SK-N-SH (cell line): ENCODE measurements around the gene SYT1. TPM values are rescaled to one million over a fixed set of nuclear protein-coding genes. Genes with fewer than 3 reads are reported as not detected.

Experiments used
- CTCF ChIA-PET: fragments of 300-600, 350-600 bp; formaldehyde crosslinking; extraction: SDS; loops from one replicate; lab custom pipeline; 2021; lab: Yijun Ruan, JAX
- POLR2A ChIA-PET: fragments of 350-600 bp; sonication (Branson Sonifier 250); formaldehyde crosslinking; extraction: SDS; loops from one replicate; lab custom pipeline; 2020; ENCODE audit warnings: antibody characterized with exemption, inconsistent platforms; lab: Yijun Ruan, JAX
- DNase-seq: peaks from one replicate; pipeline ENCODE4 v3.0.0; 2012
- H2AFZ ChIP-seq: fragments of 200-600 bp; sonication (generic); 2 replicates; pipeline ENCODE4 v1.8.1; 2016; ENCODE audit warnings: antibody characterized with exemption, mild to moderate bottlenecking, low read depth
- H3F3A ChIP-seq: fragments of 200-600 bp; sonication (generic); replicated peaks from 2 replicates; pipeline ENCODE3; 2016; ENCODE audit warnings: antibody characterized with exemption, mild to moderate bottlenecking; ENCODE audit not compliant: insufficient read depth
- H3K27ac ChIP-seq, 2 experiments: fragments of 200-500 bp in 1 of 2; fragments of 200-600 bp in 1 of 2; sonication (Bioruptor generic) in 1 of 2; sonication (generic), shearing (Covaris generic) in 1 of 2; 2 replicates each; pipeline versions ENCODE4 v1.5.1 to v1.6.1; 2014 to 2016; ENCODE audit warnings: low read depth in 2 of 2, inconsistent platforms in 1 of 2, low read length in 1 of 2, mild to moderate bottlenecking in 1 of 2, mixed read lengths in 1 of 2
- H3K27me3 ChIP-seq: fragments of 200-600 bp; sonication (generic), shearing (Covaris generic); 2 replicates; pipeline ENCODE4 v1.6.1; 2016; ENCODE audit warnings: mixed run types; ENCODE audit not compliant: insufficient read depth
- H3K36me3 ChIP-seq, 2 experiments: fragments of 200-500 bp in 1 of 2; fragments of 200-600 bp in 1 of 2; sonication (Bioruptor generic) in 1 of 2; sonication (generic) in 1 of 2; replicated peaks in 1 of 2; 2 replicates each; pipeline versions ENCODE3 to v1.5.1; 2014 to 2016; ENCODE audit warnings: low read length in 1 of 2, mild to moderate bottlenecking in 1 of 2; ENCODE audit not compliant: insufficient read depth in 2 of 2, control insufficient read depth in 1 of 2
- H3K4me1 ChIP-seq, 2 experiments: fragments of 200-500 bp in 1 of 2; fragments of 200-600 bp in 1 of 2; sonication (Bioruptor generic) in 1 of 2; sonication (generic), shearing (Covaris generic) in 1 of 2; 2 replicates each; pipeline versions ENCODE4 v1.5.1 to v1.6.1; 2014 to 2016; ENCODE audit warnings: low read depth in 1 of 2, low read length in 1 of 2, mixed run types in 1 of 2; ENCODE audit not compliant: insufficient read depth in 2 of 2, control insufficient read depth in 1 of 2
- H3K4me2 ChIP-seq: fragments of 200-600 bp; sonication (generic), shearing (Covaris generic); 2 replicates; pipeline ENCODE4 v1.6.1; 2017; ENCODE audit warnings: mixed run types
- H3K4me3 ChIP-seq, 2 experiments: fragments of 200-500 bp in 1 of 2; fragments of 200-600 bp in 1 of 2; sonication (Bioruptor generic) in 1 of 2; sonication (generic), shearing (Covaris generic) in 1 of 2; 2 replicates each; pipeline versions ENCODE4 v1.5.1 to v1.8.1; 2014 to 2016; ENCODE audit warnings: low read depth in 2 of 2, inconsistent platforms in 1 of 2, low read length in 1 of 2, mild to moderate bottlenecking in 1 of 2, mixed read lengths in 1 of 2, moderate library complexity in 1 of 2
- H3K79me2 ChIP-seq: fragments of 200-600 bp; sonication (generic); 2 replicates; pipeline ENCODE4 v1.8.1; 2017; ENCODE audit warnings: mild to moderate bottlenecking; ENCODE audit not compliant: insufficient read depth
- H3K9ac ChIP-seq: fragments of 200-600 bp; sonication (generic); 2 replicates; pipeline ENCODE4 v1.6.1; 2017; ENCODE audit warnings: mixed run types
- H3K9me2 ChIP-seq: fragments of 200-600 bp; sonication (generic); 2 replicates; pipeline ENCODE4 v1.6.1; 2017; ENCODE audit warnings: mixed run types
- H3K9me3 ChIP-seq: fragments of 200-600 bp; sonication (generic); 2 replicates; pipeline ENCODE4 v1.6.1; 2017; ENCODE audit warnings: mixed run types, mild to moderate bottlenecking, moderate library complexity
- H4K20me1 ChIP-seq: fragments of 200-600 bp; sonication (generic); 2 replicates; pipeline ENCODE4 v1.6.1; 2017; ENCODE audit warnings: mild to moderate bottlenecking, mixed run types; ENCODE audit not compliant: insufficient read depth
- ELF1 ChIP-seq: IDR thresholded peaks from 2 replicates; pipeline ENCODE4 v1.4.0; 2012
- EP300 ChIP-seq, 2 experiments: IDR thresholded peaks; 2 replicates each; pipeline versions ENCODE4 v1.4.0 to v1.6.1; 2012; ENCODE audit warnings: borderline replicate concordance in 1 of 2, low read depth in 1 of 2, low read length in 1 of 2
- FOSL2 ChIP-seq: IDR thresholded peaks from 2 replicates; pipeline ENCODE4 v1.4.0; 2012; ENCODE audit warnings: low read depth, mild to moderate bottlenecking, moderate library complexity, borderline replicate concordance
- FOXJ3 ChIP-seq: sonication (generic); formaldehyde crosslinking; IDR thresholded peaks from 2 replicates; pipeline ENCODE4 v1.5.1; 2020; ENCODE audit warnings: mild to moderate bottlenecking, missing genetic modification reagents
- FOXM1 ChIP-seq: IDR thresholded peaks from 2 replicates; pipeline ENCODE4 v1.4.0; 2012; ENCODE audit warnings: low read depth, mild to moderate bottlenecking
- GABPA ChIP-seq: IDR thresholded peaks from 2 replicates; pipeline ENCODE4 v1.4.0; 2012; ENCODE audit warnings: low read depth, mild to moderate bottlenecking
- GATA2 ChIP-seq: sonication (generic); formaldehyde crosslinking; IDR thresholded peaks from 2 replicates; pipeline ENCODE4 v1.5.0; 2020; ENCODE audit warnings: mild to moderate bottlenecking, missing genetic modification reagents
- JUND ChIP-seq: IDR thresholded peaks from 2 replicates; pipeline ENCODE4 v1.4.0; 2012
- MEF2A ChIP-seq: IDR thresholded peaks from 2 replicates; pipeline ENCODE4 v1.4.0; 2012; ENCODE audit warnings: low read depth, borderline replicate concordance
- NFIC ChIP-seq: IDR thresholded peaks from 2 replicates; pipeline ENCODE4 v1.4.0; 2012; ENCODE audit warnings: borderline replicate concordance
- RAD21 ChIP-seq: IDR thresholded peaks from 2 replicates; pipeline ENCODE4 v1.6.1; 2012; ENCODE audit warnings: mild to moderate bottlenecking, low read length
- RFX5 ChIP-seq: IDR thresholded peaks from 2 replicates; pipeline ENCODE4 v1.6.1; 2012; ENCODE audit warnings: mild to moderate bottlenecking, improper control_type of control experiment, low read length
- RXRA ChIP-seq: IDR thresholded peaks from 2 replicates; pipeline ENCODE4 v1.4.0; 2012; ENCODE audit warnings: low read depth, mild to moderate bottlenecking, borderline replicate concordance
- SIN3A ChIP-seq: IDR thresholded peaks from 2 replicates; pipeline ENCODE4 v1.6.1; 2012; ENCODE audit warnings: low read depth, mild to moderate bottlenecking, low read length, moderate library complexity, borderline replicate concordance
- ZBTB33 ChIP-seq: IDR thresholded peaks from 2 replicates; pipeline ENCODE4 v1.4.0; 2012; ENCODE audit warnings: low read depth, borderline replicate concordance
- WGBS: methylation state at CpG from one replicate; pipeline ENCODE4 v1.1.6; 2017; ENCODE audit warnings: low lambda C conversion rate; 5-methylcytosine and 5-hydroxymethylcytosine counted together
- polyA plus RNA-seq, 3 experiments: library from polyadenylated mRNA; depleted of rRNA; stranded (reverse); fragments of >200 nt; gene quantifications; 2 replicates each; pipeline ENCODE4 v1.2.3, GENCODE V29; 2012
- TF ChIP-seq, protein P1 (sequence below): IDR thresholded peaks from 2 replicates; pipeline ENCODE4 v1.4.0; 2012; ENCODE audit warnings: low read depth
- TF ChIP-seq, protein P2 (sequence below): IDR thresholded peaks from 2 replicates; pipeline ENCODE4 v1.6.1; 2012; ENCODE audit warnings: mild to moderate bottlenecking, low read depth, low read length, moderate library complexity
- TF ChIP-seq, protein P3 (sequence below): fragments of 150-350 bp; IDR thresholded peaks from 2 replicates; pipeline ENCODE4 v1.6.1; 2016; ENCODE audit warnings: mild to moderate bottlenecking, low read depth, low read length
- TF ChIP-seq, protein P4 (sequence below): IDR thresholded peaks from 2 replicates; pipeline ENCODE4 v1.4.0; 2012; ENCODE audit warnings: low read depth, borderline replicate concordance

SYT1 gene
- polyA plus RNA-seq, 1 of the 3 experiments (the other 2 are of a cell fraction): 12.7 TPM

DNA sequence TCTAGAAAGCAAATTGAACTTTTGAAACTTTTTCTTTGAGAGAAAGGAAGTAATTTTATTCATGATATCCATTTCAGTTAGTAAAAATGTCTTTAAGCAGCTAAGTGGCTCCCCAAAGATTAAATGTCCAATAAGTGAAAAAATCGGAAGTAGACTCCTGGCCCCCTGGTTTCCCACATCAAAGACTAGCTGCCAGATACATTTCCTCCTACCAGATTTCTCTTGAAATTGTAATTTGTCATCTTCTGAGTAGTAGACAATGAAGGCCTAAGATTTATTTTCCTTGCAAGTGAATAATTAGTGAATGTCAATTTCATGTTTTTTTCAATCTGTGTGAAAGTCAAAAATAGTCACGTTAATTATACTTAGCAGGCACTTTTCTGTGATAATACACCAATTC is 321.9 kb downstream of the SYT1 start:
- ChIA-PET POLR2A (no interaction called here), CTCF (interaction anchor here (1.7 kb wide), 1 partner anchor 12 kb away, joined by 6 read pairs; no protein-coding TSS in a partner anchor)
- Histone ChIP-seq H3K9me3 (no peaks in the 10 kb centered on the region), H3K27me3 (no peaks in the 10 kb centered on the region), H2AFZ (no peak overlapping the region), H3K9ac (no peak overlapping the region), H3K36me3 (peaks cover 5 to 10% of the 10 kb centered on the region in 2 experiments), H3K27ac (no peak overlapping the region), H3K4me1 (peaks cover 2 to 21% of the 10 kb centered on the region in 2 experiments; a peak in 3 of 4 replicates), H3K4me2 (no peak overlapping the region), H4K20me1 (no peaks in the 10 kb centered on the region), H3K79me2 (no peaks in the 10 kb centered on the region), H3K9me2 (no peaks in the 10 kb centered on the region), H3F3A (peaks cover 8% of the 10 kb centered on the region), H3K4me3 (no peak overlapping the region)
- DNase-seq: no peak
- TF ChIP-seq ZBTB33: no peak
- TF ChIP-seq GABPA: no peak
- no peak for TF ChIP-seq GATA2 (CRISPR knock-in tag)
- no peak for TF ChIP-seq FOXJ3 (CRISPR knock-in tag)
- TF ChIP-seq, protein P1, sequence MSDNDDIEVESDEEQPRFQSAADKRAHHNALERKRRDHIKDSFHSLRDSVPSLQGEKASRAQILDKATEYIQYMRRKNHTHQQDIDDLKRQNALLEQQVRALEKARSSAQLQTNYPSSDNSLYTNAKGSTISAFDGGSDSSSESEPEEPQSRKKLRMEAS: no peak
- no peak for TF ChIP-seq EP300 (IDR thresholded peaks at IDR 0.05; ENCODE audit: borderline replicate concordance in 1 of 2, low read depth in 1 of 2, low read length in 1 of 2)
- no peak for TF ChIP-seq NFIC
- no peak for TF ChIP-seq RAD21
- WGBS: 92% methylated on average over 2 of the region's 2 CpGs

DNA sequence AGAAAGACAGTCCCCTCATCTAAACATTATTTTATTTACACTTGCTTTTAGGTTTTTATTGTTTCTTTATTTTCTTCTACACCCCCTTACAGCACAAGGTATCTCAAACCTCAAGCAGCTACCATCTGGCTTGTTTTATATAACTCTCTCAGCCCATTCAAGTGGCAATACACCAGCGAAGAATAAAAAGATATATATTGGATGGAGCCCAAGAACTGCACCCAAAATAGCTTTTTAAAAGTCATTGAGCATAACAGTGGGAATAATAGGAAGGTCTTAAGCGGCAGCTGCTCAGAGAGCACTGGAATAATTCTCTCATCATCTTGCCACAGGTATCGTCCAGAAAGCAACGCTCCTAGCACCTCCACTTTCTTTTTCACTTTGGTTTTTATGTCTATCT is 322.5 kb downstream of the SYT1 start:
- H4K20me1 ChIP-seq: no peaks in the 10 kb centered on the region
- CTCF ChIA-PET: interaction anchor here (0.6 to 1.7 kb wide), 2 partner anchors 12 to 424 kb away, joined by 3 to 6 read pairs; no protein-coding TSS in a partner anchor
- H3K9me2 ChIP-seq: no peaks in the 10 kb centered on the region
- H3K9ac ChIP-seq: no peak overlapping the region
- H2AFZ ChIP-seq: no peak overlapping the region; the same call in 1 of the 2 replicates
- H3K4me2 ChIP-seq: no peak overlapping the region
- no peak overlapping the region for H3K4me3 ChIP-seq
- POLR2A ChIA-PET: no interaction called here
- H3F3A ChIP-seq: peaks cover 8% of the 10 kb centered on the region
- H3K79me2 ChIP-seq: no peaks in the 10 kb centered on the region
- H3K9me3 ChIP-seq: no peaks in the 10 kb centered on the region
- no peak for DNase-seq
- H3K27me3 ChIP-seq: no peaks in the 10 kb centered on the region
- H3K4me1 ChIP-seq: peaks cover 2 to 21% of the 10 kb centered on the region in 2 experiments; a peak in 3 of 4 replicates
- H3K27ac ChIP-seq: no peak overlapping the region
- 98% methylated on average over 4 of the region's 4 CpGs for WGBS
- H3K36me3 ChIP-seq: peaks cover 5 to 10% of the 10 kb centered on the region in 2 experiments
- TF ChIP-seq, protein P2, sequence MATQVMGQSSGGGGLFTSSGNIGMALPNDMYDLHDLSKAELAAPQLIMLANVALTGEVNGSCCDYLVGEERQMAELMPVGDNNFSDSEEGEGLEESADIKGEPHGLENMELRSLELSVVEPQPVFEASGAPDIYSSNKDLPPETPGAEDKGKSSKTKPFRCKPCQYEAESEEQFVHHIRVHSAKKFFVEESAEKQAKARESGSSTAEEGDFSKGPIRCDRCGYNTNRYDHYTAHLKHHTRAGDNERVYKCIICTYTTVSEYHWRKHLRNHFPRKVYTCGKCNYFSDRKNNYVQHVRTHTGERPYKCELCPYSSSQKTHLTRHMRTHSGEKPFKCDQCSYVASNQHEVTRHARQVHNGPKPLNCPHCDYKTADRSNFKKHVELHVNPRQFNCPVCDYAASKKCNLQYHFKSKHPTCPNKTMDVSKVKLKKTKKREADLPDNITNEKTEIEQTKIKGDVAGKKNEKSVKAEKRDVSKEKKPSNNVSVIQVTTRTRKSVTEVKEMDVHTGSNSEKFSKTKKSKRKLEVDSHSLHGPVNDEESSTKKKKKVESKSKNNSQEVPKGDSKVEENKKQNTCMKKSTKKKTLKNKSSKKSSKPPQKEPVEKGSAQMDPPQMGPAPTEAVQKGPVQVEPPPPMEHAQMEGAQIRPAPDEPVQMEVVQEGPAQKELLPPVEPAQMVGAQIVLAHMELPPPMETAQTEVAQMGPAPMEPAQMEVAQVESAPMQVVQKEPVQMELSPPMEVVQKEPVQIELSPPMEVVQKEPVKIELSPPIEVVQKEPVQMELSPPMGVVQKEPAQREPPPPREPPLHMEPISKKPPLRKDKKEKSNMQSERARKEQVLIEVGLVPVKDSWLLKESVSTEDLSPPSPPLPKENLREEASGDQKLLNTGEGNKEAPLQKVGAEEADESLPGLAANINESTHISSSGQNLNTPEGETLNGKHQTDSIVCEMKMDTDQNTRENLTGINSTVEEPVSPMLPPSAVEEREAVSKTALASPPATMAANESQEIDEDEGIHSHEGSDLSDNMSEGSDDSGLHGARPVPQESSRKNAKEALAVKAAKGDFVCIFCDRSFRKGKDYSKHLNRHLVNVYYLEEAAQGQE: no peak
- TF ChIP-seq, protein P3, sequence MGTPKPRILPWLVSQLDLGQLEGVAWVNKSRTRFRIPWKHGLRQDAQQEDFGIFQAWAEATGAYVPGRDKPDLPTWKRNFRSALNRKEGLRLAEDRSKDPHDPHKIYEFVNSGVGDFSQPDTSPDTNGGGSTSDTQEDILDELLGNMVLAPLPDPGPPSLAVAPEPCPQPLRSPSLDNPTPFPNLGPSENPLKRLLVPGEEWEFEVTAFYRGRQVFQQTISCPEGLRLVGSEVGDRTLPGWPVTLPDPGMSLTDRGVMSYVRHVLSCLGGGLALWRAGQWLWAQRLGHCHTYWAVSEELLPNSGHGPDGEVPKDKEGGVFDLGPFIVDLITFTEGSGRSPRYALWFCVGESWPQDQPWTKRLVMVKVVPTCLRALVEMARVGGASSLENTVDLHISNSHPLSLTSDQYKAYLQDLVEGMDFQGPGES: no peak
- TF ChIP-seq, protein P1: no peak
- TF ChIP-seq JUND (no peak), RXRA (no peak), NFIC (no peak), MEF2A (no peak), ELF1 (no peak), FOXM1 (no peak), RFX5 (no peak), FOSL2 (no peak), SIN3A (no peak), RAD21 (no peak)
- TF ChIP-seq, protein P4, sequence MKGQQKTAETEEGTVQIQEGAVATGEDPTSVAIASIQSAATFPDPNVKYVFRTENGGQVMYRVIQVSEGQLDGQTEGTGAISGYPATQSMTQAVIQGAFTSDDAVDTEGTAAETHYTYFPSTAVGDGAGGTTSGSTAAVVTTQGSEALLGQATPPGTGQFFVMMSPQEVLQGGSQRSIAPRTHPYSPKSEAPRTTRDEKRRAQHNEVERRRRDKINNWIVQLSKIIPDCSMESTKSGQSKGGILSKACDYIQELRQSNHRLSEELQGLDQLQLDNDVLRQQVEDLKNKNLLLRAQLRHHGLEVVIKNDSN: no peak
